HG02870 (cell line): Measurements from ENCODE around the gene CSKMT.
"Not testable (repeated sequence)": the region's sequence is repeated elsewhere in the genome, so short reads cannot be mapped to it uniquely, and the experiment has no call there.

Source experiments
- ATAC-seq: cut with Tn5 transposase; IDR thresholded peaks from one replicate; pipeline ENCODE4 v1.9.1; 2021; ENCODE audit warnings: mild to moderate bottlenecking, moderate library complexity; ENCODE audit not compliant: unreplicated experiment

Gene CSKMT

GRCh38 chr11:62687508-62688396 lies 22.6 kb downstream of the CSKMT start:
- ATAC-seq, result no peak

GRCh38 chr11:62688491-62688890 lies 23.4 kb downstream of the CSKMT start:
- ATAC-seq, result no peak

GRCh38 chr11:62689421-62690183 lies 24.5 kb downstream of the CSKMT start, which contains the start of gene LRRN4CL:
Gene LRRN4CL, minus strand, starts transcription at chr11:62689530. Its CDS starts 1,022 bp downstream, at chr11:62688508.
- no peak for ATAC-seq

GRCh38 chr11:62693624-62694023 lies 28.5 kb downstream of the CSKMT start:
- ATAC-seq, result not testable (repeated sequence)

GRCh38 chr11:62694455-62695167 lies 29.5 kb downstream of the CSKMT start:
- ATAC-seq, result no peak

- ATAC-seq, result no peak
Measured at GRCh38 chr11:62702246-62702645, 37.1 kb downstream of the CSKMT start.

GRCh38 chr11:62703921-62704320 lies 38.8 kb downstream of the CSKMT start:
- not testable (repeated sequence) for ATAC-seq

GRCh38 chr11:62705413-62705812 lies 40.3 kb downstream of the CSKMT start:
- ATAC-seq, result no peak

GRCh38 chr11:62705880-62706849 lies 41.1 kb downstream of the CSKMT start:
- ATAC-seq, result no peak

- no peak for ATAC-seq
Measured at GRCh38 chr11:62706850-62707247, 41.7 kb downstream of the CSKMT start.

GRCh38 chr11:62707277-62707861 lies 42.3 kb downstream of the CSKMT start, which contains the start of the genes BSCL2 and GNG3:
Gene BSCL2, minus strand, starts transcription at chr11:62707424. Its CDS starts 229 bp downstream, at chr11:62707195.
Gene GNG3, plus strand, starts transcription at chr11:62707676. Its CDS starts 620 bp downstream, at chr11:62708296.
- no peak for ATAC-seq

GRCh38 chr11:62708392-62708791 lies 43.3 kb downstream of the CSKMT start:
- no peak for ATAC-seq

GRCh38 chr11:62708793-62709192 lies 43.7 kb downstream of the CSKMT start:
- no peak for ATAC-seq

- peak; percentile 72 for ATAC-seq
Measured at GRCh38 chr11:62709247-62710000, 44.3 kb downstream of the CSKMT start.

- ATAC-seq, result no peak
Measured at GRCh38 chr11:62710001-62710345, 44.9 kb downstream of the CSKMT start.

- no peak for ATAC-seq
Measured at GRCh38 chr11:62712276-62712812, 47.2 kb downstream of the CSKMT start.

- ATAC-seq, result no peak
Measured at GRCh38 chr11:62712861-62713260, 47.7 kb downstream of the CSKMT start.

GRCh38 chr11:62713343-62713742 lies 48.2 kb downstream of the CSKMT start:
- no peak for ATAC-seq
